ENCODE data around the gene RBM17. TPM values are rescaled to one million over a fixed set of nuclear protein-coding genes. Genes with fewer than 3 reads are reported as not detected.
A peak's percentile ranks its signal among the peaks of the same experiment; 100 is the strongest.

The RBM17 gene
- total and polyA plus RNA-seq, 2 of the 13 experiments (the other 11 are each of a cell fraction or from before 2014, with no cell fraction given), result 30.7 to 77.5 TPM

DNA sequence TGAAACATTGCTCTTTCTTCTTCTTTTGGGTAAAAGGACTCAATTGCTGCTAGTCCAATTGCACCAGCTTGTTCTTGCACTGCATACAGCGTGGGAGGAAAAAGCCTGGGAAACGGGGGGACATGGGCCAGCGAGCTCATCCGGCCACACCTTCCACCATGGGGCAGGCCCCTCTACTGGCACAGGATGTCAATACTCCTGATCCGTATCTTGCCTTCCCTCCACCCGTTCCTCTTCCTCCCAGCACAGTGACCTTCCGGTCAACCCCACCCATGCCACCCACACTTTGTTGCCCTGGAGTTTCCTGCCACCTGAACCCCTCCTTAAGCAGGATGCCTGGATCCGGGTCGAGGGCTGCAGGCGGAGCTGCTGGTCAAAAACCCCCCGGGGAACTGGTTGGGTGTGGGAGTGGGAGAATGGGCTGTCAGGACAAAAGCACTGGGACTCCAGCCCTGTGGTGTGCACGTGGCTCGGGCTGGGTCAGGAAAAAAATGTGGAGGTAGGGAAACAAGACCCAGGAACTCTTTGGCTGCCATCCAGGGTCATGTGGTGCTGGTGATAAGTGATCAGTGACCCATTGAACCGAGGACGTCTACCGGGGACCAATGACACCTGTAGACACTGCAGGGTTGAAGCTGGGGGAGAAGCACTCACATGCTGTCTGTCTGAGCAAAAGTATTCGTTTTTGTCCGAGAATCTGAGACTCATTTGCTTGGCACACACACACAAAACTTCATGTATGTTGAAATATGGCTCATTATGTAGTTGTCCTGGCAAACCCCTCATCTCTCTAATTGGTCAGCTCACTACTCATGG is 34.8 kb upstream of the RBM17 start (continued):
- TF ChIP-seq, protein P1, sequence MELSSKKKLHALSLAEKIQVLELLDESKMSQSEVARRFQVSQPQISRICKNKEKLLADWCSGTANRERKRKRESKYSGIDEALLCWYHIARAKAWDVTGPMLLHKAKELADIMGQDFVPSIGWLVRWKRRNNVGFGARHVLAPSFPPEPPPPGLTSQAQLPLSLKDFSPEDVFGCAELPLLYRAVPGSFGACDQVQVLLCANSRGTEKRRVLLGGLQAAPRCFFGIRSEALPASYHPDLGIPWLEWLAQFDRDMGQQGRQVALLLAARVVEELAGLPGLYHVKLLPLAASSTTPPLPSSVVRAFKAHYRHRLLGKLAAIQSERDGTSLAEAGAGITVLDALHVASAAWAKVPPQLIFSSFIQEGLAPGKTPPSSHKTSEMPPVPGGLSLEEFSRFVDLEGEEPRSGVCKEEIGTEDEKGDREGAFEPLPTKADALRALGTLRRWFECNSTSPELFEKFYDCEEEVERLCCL (CRISPR knock-in tag; IDR thresholded peaks at IDR 0.05; ENCODE audit: borderline replicate concordance), result no peak
- TF ChIP-seq ZFP36 (IDR thresholded peaks at IDR 0.05; ENCODE audit: borderline replicate concordance, low read depth, low read length, partially characterized antibody) (no peak), ZNF777 (CRISPR knock-in tag; IDR thresholded peaks at IDR 0.05) (no peak), GZF1 (CRISPR knock-in tag; IDR thresholded peaks at IDR 0.05) (no peak), ZNF232 (CRISPR knock-in tag; IDR thresholded peaks at IDR 0.05; ENCODE audit: borderline replicate concordance) (no peak), MYNN (CRISPR knock-in tag; IDR thresholded peaks at IDR 0.05; ENCODE audit: low read depth) (no peak), RFXAP (CRISPR knock-in tag; IDR thresholded peaks at IDR 0.05; ENCODE audit: borderline replicate concordance) (no peak), IKZF1 (IDR thresholded peaks at IDR 0.05) (no peak), ZNF343 (CRISPR knock-in tag; IDR thresholded peaks at IDR 0.05) (no peak), ZNF747 (CRISPR knock-in tag; IDR thresholded peaks at IDR 0.05; ENCODE audit: borderline replicate concordance) (no peak), ZNF672 (CRISPR knock-in tag; IDR thresholded peaks at IDR 0.05) (no peak), TP53 (CRISPR knock-in tag; conservative IDR thresholded peaks at IDR 0.05) (no peak), ZFP37 (CRISPR knock-in tag; IDR thresholded peaks at IDR 0.05; ENCODE audit: borderline replicate concordance) (no peak), AHR (CRISPR knock-in tag; IDR thresholded peaks at IDR 0.05) (no peak), HCFC1 (IDR thresholded peaks at IDR 0.05; ENCODE audit: low read depth, low read length) (no peak), CHD2 (IDR thresholded peaks at IDR 0.05; ENCODE audit: low read depth, low read length) (no peak), ZNF660 (CRISPR knock-in tag; IDR thresholded peaks at IDR 0.05; ENCODE audit: borderline replicate concordance, low read depth) (no peak), ZNF12 (CRISPR knock-in tag; IDR thresholded peaks at IDR 0.05) (no peak)
- TF ChIP-seq, protein P2, sequence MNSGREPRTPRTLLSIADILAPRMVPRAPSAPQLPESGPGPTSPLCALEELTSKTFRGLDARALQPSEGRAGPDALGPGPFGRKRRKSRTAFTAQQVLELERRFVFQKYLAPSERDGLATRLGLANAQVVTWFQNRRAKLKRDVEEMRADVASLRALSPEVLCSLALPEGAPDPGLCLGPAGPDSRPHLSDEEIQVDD (CRISPR knock-in tag; IDR thresholded peaks at IDR 0.05; ENCODE audit: borderline replicate concordance), result no peak
- TF ChIP-seq, protein P3, sequence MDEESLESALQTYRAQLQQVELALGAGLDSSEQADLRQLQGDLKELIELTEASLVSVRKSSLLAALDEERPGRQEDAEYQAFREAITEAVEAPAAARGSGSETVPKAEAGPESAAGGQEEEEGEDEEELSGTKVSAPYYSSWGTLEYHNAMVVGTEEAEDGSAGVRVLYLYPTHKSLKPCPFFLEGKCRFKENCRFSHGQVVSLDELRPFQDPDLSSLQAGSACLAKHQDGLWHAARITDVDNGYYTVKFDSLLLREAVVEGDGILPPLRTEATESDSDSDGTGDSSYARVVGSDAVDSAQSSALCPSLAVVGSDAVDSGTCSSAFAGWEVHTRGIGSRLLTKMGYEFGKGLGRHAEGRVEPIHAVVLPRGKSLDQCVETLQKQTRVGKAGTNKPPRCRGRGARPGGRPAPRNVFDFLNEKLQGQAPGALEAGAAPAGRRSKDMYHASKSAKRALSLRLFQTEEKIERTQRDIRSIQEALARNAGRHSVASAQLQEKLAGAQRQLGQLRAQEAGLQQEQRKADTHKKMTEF (CRISPR knock-in tag; IDR thresholded peaks at IDR 0.05), result no peak
- TF ChIP-seq, protein P4, sequence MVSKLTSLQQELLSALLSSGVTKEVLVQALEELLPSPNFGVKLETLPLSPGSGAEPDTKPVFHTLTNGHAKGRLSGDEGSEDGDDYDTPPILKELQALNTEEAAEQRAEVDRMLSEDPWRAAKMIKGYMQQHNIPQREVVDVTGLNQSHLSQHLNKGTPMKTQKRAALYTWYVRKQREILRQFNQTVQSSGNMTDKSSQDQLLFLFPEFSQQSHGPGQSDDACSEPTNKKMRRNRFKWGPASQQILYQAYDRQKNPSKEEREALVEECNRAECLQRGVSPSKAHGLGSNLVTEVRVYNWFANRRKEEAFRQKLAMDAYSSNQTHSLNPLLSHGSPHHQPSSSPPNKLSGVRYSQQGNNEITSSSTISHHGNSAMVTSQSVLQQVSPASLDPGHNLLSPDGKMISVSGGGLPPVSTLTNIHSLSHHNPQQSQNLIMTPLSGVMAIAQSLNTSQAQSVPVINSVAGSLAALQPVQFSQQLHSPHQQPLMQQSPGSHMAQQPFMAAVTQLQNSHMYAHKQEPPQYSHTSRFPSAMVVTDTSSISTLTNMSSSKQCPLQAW (CRISPR knock-in tag; IDR thresholded peaks at IDR 0.05), result peak; percentile 61
- TF ChIP-seq, protein P5, sequence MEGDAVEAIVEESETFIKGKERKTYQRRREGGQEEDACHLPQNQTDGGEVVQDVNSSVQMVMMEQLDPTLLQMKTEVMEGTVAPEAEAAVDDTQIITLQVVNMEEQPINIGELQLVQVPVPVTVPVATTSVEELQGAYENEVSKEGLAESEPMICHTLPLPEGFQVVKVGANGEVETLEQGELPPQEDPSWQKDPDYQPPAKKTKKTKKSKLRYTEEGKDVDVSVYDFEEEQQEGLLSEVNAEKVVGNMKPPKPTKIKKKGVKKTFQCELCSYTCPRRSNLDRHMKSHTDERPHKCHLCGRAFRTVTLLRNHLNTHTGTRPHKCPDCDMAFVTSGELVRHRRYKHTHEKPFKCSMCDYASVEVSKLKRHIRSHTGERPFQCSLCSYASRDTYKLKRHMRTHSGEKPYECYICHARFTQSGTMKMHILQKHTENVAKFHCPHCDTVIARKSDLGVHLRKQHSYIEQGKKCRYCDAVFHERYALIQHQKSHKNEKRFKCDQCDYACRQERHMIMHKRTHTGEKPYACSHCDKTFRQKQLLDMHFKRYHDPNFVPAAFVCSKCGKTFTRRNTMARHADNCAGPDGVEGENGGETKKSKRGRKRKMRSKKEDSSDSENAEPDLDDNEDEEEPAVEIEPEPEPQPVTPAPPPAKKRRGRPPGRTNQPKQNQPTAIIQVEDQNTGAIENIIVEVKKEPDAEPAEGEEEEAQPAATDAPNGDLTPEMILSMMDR (CRISPR knock-in tag; IDR thresholded peaks at IDR 0.05), result no peak

Measured in HepG2 (cell line).